Fibroblast of lung (primary cell): ENCODE results near the gene CERS6. TPM values are rescaled to one million over a fixed set of nuclear protein-coding genes. Genes with fewer than 3 reads are reported as not detected.
A peak's percentile ranks its signal among the peaks of the same experiment; 100 is the strongest.

Experiments used
- DNase-seq, 2 donors: peaks; one replicate each; pipeline versions ENCODE4 v3.0.0 to v3.0.0-alpha.2; 2010; ENCODE audit warnings: low read depth in 2 of 2
- H2AFZ ChIP-seq: 2 replicates; pipeline ENCODE4 v1.5.1; 2012; ENCODE audit warnings: low read length, control low read depth, inconsistent platforms
- H3K27ac ChIP-seq: 2 replicates; pipeline ENCODE4 v1.5.1; 2011; ENCODE audit warnings: low read length, control low read depth; ENCODE audit not compliant: insufficient read depth
- H3K27me3 ChIP-seq: 2 replicates; pipeline ENCODE4 v1.5.1; 2011; ENCODE audit warnings: mild to moderate bottlenecking, low read length; ENCODE audit not compliant: control insufficient read depth, insufficient read depth
- H3K36me3 ChIP-seq: 2 replicates; pipeline ENCODE4 v1.5.1; 2011; ENCODE audit warnings: low read length; ENCODE audit not compliant: control insufficient read depth, insufficient read depth
- H3K4me1 ChIP-seq: 2 replicates; pipeline ENCODE4 v1.5.1; 2011; ENCODE audit warnings: low read length; ENCODE audit not compliant: control insufficient read depth, insufficient read depth; ENCODE audit errors: extremely low read depth
- H3K4me2 ChIP-seq: 2 replicates; pipeline ENCODE4 v1.5.1; 2011; ENCODE audit warnings: low read length, control low read depth; ENCODE audit not compliant: insufficient read depth; ENCODE audit errors: extremely low read depth
- H3K4me3 ChIP-seq, 4 experiments: fragments of 200-600 bp in 1 of 4; sonication (generic) in 1 of 4; replicated peaks in 1 of 4; 2 replicates each; pipeline ENCODE4 v1.5.1; 2011 to 2016; ENCODE audit warnings: low read length in 4 of 4, low read depth in 3 of 4, mild to moderate bottlenecking in 3 of 4, control low read depth in 2 of 4, inconsistent platforms in 1 of 4, mixed read lengths in 1 of 4; ENCODE audit not compliant: insufficient read depth in 1 of 4; ENCODE audit errors: control extremely low read depth in 1 of 4
- H3K79me2 ChIP-seq: 2 replicates; pipeline ENCODE4 v1.5.1; 2012; ENCODE audit warnings: mild to moderate bottlenecking, low read length, inconsistent platforms; ENCODE audit not compliant: control insufficient read depth, insufficient read depth
- H3K9ac ChIP-seq: 2 replicates; pipeline ENCODE4 v1.5.1; 2011; ENCODE audit warnings: mild to moderate bottlenecking, low read length, control low read depth; ENCODE audit not compliant: insufficient read depth
- H3K9me3 ChIP-seq: 2 replicates; pipeline ENCODE4 v1.5.1; 2012; ENCODE audit warnings: low read depth, low read length; ENCODE audit not compliant: control insufficient read depth, insufficient read depth
- H4K20me1 ChIP-seq: 2 replicates; pipeline ENCODE4 v1.5.1; 2011; ENCODE audit warnings: low read length; ENCODE audit not compliant: control insufficient read depth, insufficient read depth; ENCODE audit errors: extremely low read depth
- EZH2 ChIP-seq: IDR thresholded peaks from 2 replicates; pipeline ENCODE4 v1.5.1; 2012; ENCODE audit warnings: low read length, control low read depth, mild to moderate bottlenecking; ENCODE audit errors: missing control alignments
- polyA plus RNA-seq, 2 donors: library from polyadenylated mRNA; depleted of rRNA in 1 of 2; stranded (reverse) in 1 of 2; unstranded in 1 of 2; fragments of >200 nt; gene quantifications; 2 replicates each; pipeline ENCODE4 v1.2.1, GENCODE V29; 2011 to 2012; ENCODE audit warnings: missing spikeins in 1 of 2
- total RNA-seq: library from RNA; depleted of rRNA; stranded (reverse); fragments of >200 nt; gene quantifications from 2 replicates; pipeline ENCODE4 v1.2.1, GENCODE V29; 2014
- TF ChIP-seq, protein P1 (sequence below), 2 donors: IDR thresholded peaks in 1 of 2; conservative IDR thresholded peaks in 1 of 2; 1 replicate in 1 of 2; 2 replicates in 1 of 2; pipeline ENCODE4 v1.5.1; 2011 to 2012; ENCODE audit warnings: low read length in 2 of 2, control low read depth in 1 of 2, inconsistent platforms in 1 of 2, low read depth in 1 of 2, mild to moderate bottlenecking in 1 of 2

CERS6 gene
- total and polyA plus RNA-seq, 2 donors (not counting 1 experiment from before 2014, with no cell fraction given): 7.2 to 16.5 TPM

GRCh38 chr2:168794968-168795367 lies 338.9 kb downstream of the CERS6 start:
- H3K9ac ChIP-seq: no peak overlapping the region
- no peaks in the 10 kb centered on the region for H3K27me3 ChIP-seq
- H3K36me3 ChIP-seq: no peaks in the 10 kb centered on the region
- H2AFZ ChIP-seq: no peak overlapping the region
- H3K27ac ChIP-seq: no peak overlapping the region
- no peaks in the 10 kb centered on the region for H3K4me1 ChIP-seq
- H3K79me2 ChIP-seq: no peaks in the 10 kb centered on the region
- no peak for DNase-seq
- no peak overlapping the region for H3K4me3 ChIP-seq
- TF ChIP-seq EZH2: no peak
- TF ChIP-seq, protein P1, sequence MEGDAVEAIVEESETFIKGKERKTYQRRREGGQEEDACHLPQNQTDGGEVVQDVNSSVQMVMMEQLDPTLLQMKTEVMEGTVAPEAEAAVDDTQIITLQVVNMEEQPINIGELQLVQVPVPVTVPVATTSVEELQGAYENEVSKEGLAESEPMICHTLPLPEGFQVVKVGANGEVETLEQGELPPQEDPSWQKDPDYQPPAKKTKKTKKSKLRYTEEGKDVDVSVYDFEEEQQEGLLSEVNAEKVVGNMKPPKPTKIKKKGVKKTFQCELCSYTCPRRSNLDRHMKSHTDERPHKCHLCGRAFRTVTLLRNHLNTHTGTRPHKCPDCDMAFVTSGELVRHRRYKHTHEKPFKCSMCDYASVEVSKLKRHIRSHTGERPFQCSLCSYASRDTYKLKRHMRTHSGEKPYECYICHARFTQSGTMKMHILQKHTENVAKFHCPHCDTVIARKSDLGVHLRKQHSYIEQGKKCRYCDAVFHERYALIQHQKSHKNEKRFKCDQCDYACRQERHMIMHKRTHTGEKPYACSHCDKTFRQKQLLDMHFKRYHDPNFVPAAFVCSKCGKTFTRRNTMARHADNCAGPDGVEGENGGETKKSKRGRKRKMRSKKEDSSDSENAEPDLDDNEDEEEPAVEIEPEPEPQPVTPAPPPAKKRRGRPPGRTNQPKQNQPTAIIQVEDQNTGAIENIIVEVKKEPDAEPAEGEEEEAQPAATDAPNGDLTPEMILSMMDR (conservative IDR thresholded peaks at IDR 0.05 in 1 of 2, IDR thresholded peaks at IDR 0.05 in 1 of 2; ENCODE audit: low read depth in 1 of 2, low read length in 2 of 2): no peak
- no peaks in the 10 kb centered on the region for H3K9me3 ChIP-seq
- no peaks in the 10 kb centered on the region for H4K20me1 ChIP-seq
- no peak overlapping the region for H3K4me2 ChIP-seq

DNA sequence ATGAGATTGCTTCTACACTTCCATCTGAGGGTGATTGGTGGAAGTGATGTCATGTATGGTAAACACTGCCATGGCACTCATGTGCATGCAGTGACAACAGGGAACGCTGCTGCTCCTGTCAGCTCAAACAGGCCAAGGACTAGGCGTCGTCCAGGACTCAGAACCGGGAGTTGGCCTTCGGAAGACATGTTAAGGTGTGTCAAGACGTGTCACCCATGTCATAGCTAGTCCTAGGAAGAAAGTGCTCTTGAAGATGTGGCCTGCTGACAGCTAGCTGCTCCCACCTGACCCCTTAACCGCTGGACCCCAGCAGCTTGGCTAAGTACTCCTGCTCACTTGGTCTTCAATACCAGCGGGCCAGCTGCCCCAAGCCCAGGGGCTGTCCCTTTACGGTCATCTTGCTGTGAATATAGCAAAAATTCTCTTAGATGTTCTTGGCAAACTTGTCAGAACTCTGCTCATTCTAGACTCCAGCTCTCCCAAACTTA lies 340.1 kb downstream of the CERS6 start:
- TF ChIP-seq, protein P1 (conservative IDR thresholded peaks at IDR 0.05 in 1 of 2, IDR thresholded peaks at IDR 0.05 in 1 of 2; ENCODE audit: low read depth in 1 of 2, low read length in 2 of 2): no peak
- TF ChIP-seq EZH2: no peak
- Histone ChIP-seq H3K36me3 (no peaks in the 10 kb centered on the region), H3K4me1 (no peaks in the 10 kb centered on the region), H2AFZ (no peak overlapping the region), H3K4me2 (no peak overlapping the region), H3K27me3 (no peaks in the 10 kb centered on the region), H4K20me1 (no peaks in the 10 kb centered on the region), H3K4me3 (no peak overlapping the region), H3K27ac (no peak overlapping the region), H3K9ac (no peak overlapping the region), H3K79me2 (no peaks in the 10 kb centered on the region), H3K9me3 (no peaks in the 10 kb centered on the region)
- DNase-seq: no peak

DNA sequence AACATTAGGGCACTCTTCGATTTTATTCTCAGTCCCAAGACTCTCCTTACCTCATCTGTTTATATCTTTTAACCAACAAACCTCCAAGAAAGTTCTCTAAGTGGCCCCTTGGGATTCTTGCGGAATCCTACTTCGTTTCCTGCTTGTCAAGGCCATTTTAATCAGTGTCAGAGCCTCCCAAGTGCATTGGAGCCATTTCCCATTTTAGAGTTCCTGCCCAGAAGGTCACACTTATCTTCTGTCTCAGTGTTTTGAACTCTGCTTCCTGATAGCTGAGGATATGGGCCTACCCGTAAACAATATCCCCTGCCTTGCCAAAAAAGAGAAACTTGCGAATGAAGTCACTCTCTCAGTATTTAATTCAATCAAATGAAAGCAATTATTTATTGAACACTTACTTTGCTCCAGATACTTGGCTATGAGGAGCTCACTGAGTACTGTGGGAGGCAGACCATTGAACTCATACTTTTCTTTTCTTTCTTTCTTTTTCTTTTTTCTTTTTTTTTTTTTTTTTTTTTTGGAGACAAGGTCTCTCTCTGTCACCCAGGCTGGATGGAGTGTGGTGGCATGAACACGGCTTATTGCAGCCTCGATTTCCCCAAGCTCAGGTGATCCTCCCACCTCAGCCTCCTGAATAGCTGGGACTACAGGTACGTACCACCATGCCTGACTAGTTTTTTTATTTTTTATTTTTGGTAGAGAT lies 340.7 kb downstream of the CERS6 start:
- H3K79me2 ChIP-seq: no peaks in the 10 kb centered on the region
- no peak overlapping the region for H2AFZ ChIP-seq
- no peaks in the 10 kb centered on the region for H4K20me1 ChIP-seq
- TF ChIP-seq, protein P1 (conservative IDR thresholded peaks at IDR 0.05 in 1 of 2, IDR thresholded peaks at IDR 0.05 in 1 of 2; ENCODE audit: low read depth in 1 of 2, low read length in 2 of 2): no peak
- TF ChIP-seq EZH2: no peak
- H3K9ac ChIP-seq: no peak overlapping the region
- no peaks in the 10 kb centered on the region for H3K9me3 ChIP-seq
- DNase-seq: peak in 1 of 2 donors; percentile 29
- H3K4me2 ChIP-seq: no peak overlapping the region
- H3K4me3 ChIP-seq: no peak overlapping the region
- no peak overlapping the region for H3K27ac ChIP-seq
- no peaks in the 10 kb centered on the region for H3K36me3 ChIP-seq
- no peaks in the 10 kb centered on the region for H3K27me3 ChIP-seq
- no peaks in the 10 kb centered on the region for H3K4me1 ChIP-seq
